DMS53 treated with DMSO at 0.1 percent for 48 hours (cell line): ENCODE measurements around the gene DNAJC12.
A peak's percentile ranks its signal among the peaks of the same experiment; 100 is the strongest.
"Not testable (repeated sequence)": the region's sequence is repeated elsewhere in the genome, so short reads cannot be mapped to it uniquely, and the experiment has no call there.

Experiments used
- DNase-seq: peaks from one replicate; lab custom pipeline; 2025; ENCODE audit not compliant: unreplicated experiment; lab: John Stamatoyannopoulos, UW

The DNAJC12 gene

DNA sequence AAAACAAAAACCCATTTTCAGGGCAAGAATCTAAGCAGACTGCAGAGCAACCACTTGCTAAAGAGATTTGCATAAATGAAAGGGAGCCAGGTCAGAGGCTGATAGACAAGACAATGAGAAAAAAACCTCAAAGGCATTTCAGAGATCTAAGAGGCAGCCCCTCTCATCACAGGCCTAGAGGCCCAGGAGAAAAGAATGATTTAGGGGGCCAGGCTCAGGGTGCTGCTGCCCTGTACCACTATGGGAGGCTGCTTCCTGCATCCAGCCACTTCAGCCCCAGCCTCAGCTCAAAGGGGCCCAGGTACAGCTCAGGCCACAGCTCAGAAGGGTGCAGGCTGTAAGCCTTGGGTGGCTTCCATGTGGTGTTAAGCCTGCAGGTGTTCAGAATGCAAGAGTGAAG is 3.7 kb upstream of the DNAJC12 start:
- DNase-seq, result no peak

DNA sequence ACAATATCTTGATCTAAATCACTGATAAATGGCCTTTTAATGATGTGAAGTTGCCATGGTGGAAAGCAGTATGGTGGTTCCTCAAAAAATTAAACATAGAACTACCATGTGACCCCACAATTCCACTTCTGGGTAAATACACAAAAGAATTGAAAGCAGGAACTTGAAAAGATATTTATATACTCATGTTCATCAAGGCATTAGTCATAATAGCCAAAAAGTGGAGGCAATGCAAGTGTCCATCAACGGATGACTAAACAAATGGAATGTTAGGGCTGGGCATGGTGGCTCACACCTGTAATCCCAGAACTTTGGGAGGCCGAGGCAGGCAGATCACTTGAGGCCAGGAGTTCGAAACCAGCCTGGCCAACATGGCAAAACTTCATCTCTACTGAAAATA is 2.0 kb upstream of the DNAJC12 start:
- DNase-seq, result no peak

DNA sequence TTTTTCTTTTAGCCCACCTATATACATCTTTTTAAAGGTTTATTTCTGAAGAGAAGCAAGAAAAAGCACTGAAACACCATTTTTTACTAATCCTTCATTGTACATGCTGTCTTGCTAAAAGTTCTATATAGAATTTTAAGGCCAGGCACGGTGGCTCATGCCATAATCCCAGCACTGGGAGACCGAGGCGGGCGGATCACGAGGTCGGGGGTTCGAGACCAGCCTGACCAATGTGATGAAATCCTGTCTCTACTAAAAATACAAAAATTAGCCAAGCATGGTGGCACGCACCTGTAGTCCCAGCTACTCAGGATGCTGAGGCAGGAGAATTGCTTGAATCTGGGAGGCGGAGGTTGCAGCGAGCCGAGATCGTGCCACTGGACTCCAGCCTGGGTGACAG is 1.5 kb upstream of the DNAJC12 start:
- DNase-seq, result not testable (repeated sequence)

- no peak for DNase-seq
Measured at GRCh38 chr10:67836972-67837371, 1.0 kb downstream of the DNAJC12 start.

DNA sequence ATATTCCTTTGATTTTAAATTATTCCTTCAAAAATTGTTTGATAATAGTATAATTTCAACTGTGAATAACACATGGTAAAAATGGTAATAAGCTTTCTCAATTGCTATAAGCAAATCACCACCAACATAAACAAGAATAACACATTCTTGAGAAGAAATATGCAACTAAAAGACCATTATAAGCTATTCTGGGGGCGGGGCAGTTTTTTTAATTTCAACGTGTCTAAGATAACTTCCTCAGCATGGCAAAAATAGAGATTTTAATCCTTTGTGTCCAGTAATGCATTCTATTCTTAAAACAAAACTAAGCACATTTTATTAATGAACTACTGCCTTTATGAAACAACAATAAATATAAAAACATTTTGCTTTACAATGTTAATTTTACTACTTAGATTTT is 1.5 kb downstream of the DNAJC12 start:
- no peak for DNase-seq

DNA sequence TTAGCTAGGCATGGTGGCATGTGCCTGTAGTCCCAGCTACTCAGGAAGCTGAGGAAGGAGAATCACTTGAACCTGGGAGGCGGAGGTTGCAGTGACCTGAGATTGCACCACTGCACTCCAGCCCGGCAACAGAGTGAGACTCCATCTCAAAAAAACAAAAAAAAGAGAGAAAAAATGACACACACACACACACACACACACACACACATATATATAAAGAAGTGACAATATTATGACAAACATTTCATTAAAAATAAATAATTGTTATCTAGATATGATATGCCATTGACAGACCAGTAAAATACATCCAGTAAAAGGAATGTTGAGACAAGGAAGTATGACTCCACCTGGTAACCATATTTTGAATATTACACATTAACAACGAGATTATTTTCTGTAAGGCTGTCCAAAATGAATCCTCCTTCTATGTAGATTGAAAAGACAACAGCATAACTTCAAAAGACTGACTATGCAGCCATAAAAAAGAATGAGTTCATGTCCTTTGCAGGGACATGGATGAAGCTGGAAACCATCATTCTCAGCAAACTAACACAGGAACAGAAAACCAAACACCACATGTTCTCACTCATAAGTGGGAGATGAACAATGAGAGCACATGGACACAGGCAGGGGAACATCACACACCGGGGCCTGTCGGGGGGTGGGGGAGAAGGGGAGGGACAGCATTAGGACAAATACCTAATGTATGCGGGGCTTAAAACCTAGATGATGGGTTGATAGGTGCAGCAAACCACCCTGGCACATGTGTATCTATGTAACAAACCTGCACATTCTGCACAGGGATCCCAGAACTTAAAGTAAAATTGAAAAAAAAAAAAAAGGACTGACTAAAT is 2.2 kb downstream of the DNAJC12 start:
- DNase-seq, result not testable (repeated sequence)

DNA sequence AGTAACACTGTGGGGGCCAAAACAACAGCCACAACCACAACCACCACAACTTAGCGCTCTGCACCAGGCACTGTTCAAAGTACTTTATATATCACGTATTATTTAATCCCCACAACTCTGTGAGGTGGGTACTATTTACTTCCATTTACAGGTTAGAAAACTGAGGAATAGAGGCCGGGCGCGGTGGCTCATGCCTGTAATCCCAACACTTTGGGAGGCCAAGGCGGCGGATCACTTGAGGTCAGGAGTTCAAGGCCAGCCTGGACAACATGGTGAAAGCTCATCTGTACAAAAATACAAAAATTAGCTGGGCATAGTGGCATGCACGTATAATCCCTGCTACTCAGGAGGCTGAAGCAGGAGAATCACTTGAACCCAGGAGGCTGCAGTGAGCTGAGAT is 3.6 kb downstream of the DNAJC12 start:
- DNase-seq, result no peak

DNA sequence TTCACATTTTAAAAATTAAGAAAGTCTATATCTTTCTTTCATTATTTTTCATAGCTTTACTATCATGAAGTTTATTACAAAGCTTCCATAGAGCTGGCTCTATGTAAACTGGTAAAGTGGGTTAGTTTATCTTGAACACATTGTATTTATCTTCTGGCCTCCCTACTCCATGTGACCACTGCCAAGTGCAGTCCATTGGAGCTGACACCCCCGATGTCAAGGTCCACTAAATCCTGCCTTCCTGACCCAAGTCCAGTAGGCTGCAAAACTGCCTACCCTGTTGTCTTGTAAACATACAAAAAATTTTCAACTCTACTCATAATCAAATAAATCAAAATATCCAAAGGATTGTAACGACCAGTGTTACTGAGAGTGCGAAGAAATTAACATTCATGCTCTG is 10.2 kb downstream of the DNAJC12 start:
- no peak for DNase-seq

- DNase-seq, result peak; percentile 89
Measured at GRCh38 chr10:67819768-67820204, 18.2 kb downstream of the DNAJC12 start.

GRCh38 chr10:67818323-67818722 is 19.7 kb downstream of the DNAJC12 start:
- peak; percentile 99 for DNase-seq

- DNase-seq, result no peak
Measured at GRCh38 chr10:67816719-67817118, 21.3 kb downstream of the DNAJC12 start.

DNA sequence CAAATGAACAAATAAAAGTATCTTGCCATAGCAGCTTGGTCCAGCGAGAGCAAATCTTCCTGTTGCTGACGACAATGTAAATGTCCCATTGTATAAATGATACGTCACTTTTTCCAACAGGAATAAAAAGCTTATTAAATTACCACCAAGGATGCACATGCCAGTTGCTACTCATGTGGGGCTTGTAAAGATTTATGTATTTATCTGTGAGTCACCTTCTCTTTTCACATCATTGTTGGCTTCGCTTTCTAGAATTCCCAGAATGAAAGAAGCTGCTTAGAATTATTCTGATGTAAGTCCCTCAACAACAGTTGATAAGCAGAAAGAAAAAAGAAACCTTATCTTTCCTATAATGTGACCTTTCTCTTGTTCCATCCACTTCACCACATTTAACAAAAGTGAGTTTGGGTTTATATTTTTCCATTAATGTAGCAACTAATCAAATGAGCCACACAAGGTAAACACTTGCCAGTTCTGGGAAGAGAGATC is 22.4 kb downstream of the DNAJC12 start:
- DNase-seq, result peak; percentile 89

GRCh38 chr10:67812007-67812406 is 26.0 kb downstream of the DNAJC12 start:
- no peak for DNase-seq

- DNase-seq, result no peak
Measured at GRCh38 chr10:67809107-67809506, 28.9 kb downstream of the DNAJC12 start.

DNA sequence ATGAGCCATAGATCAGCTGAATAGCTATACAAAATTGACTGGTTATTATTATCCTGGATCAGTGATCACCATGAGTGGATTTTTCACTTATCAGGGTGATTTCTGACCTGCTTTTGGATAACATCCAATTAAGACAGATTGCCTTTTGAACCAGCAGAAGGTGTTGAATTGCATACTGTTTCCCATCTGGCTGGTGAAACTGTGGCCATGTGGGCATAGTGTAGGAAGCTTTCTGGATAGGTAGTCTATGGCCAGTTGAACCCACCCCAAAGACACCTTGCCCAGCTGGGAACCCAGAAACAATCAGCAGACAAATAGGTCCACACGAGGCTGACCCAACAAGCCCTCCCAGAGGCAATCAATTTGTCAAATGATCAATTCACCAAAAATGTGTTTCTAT is 29.3 kb downstream of the DNAJC12 start:
- no peak for DNase-seq

- no peak for DNase-seq
Measured at GRCh38 chr10:67807855-67808456, 30.0 kb downstream of the DNAJC12 start.

DNA sequence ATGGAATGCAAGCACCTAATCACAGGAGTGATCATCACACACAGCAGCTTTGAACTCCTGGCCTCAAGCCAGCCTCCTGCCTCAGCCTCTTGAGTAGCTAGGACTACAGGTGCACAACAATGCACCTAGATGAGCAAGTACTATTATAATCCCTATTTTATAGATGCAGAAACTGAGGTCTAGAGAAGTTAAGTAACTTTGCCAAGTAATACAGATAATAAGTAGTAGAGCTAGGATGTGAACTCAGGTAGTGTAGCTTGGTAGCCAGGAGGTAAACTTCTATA is 33.7 kb downstream of the DNAJC12 start:
- DNase-seq, result peak; percentile 29

DNA sequence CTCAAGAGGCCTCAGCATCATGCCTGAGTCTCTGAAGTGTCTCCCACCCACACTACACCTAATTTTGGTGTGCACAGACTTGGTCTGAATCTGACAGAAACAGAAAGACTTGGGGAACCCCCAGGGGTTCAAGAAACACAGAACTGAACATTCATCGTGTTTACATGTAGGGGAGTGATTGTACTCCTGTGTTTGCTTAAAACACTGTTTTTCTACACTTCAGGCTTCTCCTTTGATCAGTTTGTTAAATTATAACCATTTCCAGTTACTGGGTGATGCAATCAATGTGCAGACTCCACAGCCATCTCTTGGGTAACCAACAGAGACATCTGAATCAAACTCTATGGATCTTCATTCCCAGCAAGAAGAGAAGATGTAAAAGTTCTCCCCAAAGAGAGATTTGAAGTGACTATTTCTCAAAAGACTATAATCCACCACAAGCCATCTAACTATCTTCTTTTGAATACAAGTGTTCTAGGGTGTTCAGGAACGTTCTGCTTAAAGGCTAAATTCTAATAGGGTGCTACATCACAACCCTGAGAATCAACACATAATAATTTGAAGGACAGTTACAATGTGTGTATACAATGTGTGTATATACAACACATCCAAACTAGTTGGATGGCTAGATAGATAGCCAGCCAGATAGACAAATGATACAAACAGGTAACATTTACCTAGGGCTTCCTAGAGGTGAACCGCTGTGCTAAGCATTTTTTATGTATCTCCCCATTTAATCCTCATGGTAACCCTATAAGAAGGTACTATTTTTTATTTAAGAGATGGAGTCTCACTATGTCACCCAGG is 34.2 kb downstream of the DNAJC12 start:
- peak; percentile 70 for DNase-seq

GRCh38 chr10:67802767-67803538 is 35.0 kb downstream of the DNAJC12 start:
- peak; percentile 24 for DNase-seq

DNA sequence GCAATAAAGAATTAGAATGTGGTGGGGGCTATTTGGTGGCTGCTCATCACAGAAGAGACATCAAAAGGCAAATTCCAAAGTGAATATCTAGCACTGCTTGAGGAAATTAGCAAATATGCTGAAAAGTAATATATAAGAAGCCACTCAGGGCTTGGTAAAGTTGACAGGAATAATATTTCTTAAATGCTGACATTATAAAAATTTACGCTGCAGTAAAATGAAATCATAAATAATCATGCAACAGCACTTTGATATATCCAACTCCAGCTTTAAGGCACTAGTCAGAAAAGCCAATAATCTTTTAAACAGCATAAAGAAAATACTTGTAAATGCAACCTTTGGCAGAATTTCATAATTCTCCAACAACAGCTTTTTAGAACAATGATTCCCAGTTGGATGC is 36.9 kb downstream of the DNAJC12 start:
- DNase-seq, result no peak

GRCh38 chr10:67794909-67795460 is 43.0 kb downstream of the DNAJC12 start:
- DNase-seq, result no peak
